ENCODE results near the gene ATAD3C. TPM values are rescaled to one million over a fixed set of nuclear protein-coding genes. Genes with fewer than 3 reads are reported as not detected.

ATAD3C gene
- polyA plus RNA-seq, 1 donor (not counting 4 experiments of a cell fraction or from before 2014, with no cell fraction given), result 0.39 TPM

- no peaks in the 10 kb centered on the region for H3K27me3 ChIP-seq (ENCODE audit: control insufficient read depth, extremely low read depth, insufficient read depth, low read length)
- no peaks in the 10 kb centered on the region for H3K36me3 ChIP-seq (ENCODE audit: control insufficient read depth in 2 of 2, extremely low read depth in 1 of 2, insufficient read depth in 2 of 2, low read length in 2 of 2)
- no peaks in the 10 kb centered on the region for H3K79me2 ChIP-seq (ENCODE audit: control insufficient read depth, insufficient read depth, low read length)
- DNase-seq (ENCODE audit: low read depth, low spot score) (no peak), FAIRE-seq (no peak)
- TF ChIP-seq CTCF (optimal IDR thresholded peaks at IDR 0.05 in 1 of 3, IDR thresholded peaks at IDR 0.05 in 1 of 3, conservative IDR thresholded peaks at IDR 0.05 in 1 of 3; ENCODE audit: extremely low read depth in 1 of 3, insufficient read depth in 2 of 3, low read length in 3 of 3) (no peak), EZH2 (IDR thresholded peaks at IDR 0.05; ENCODE audit: low read length) (no peak)
- H3K9me1 ChIP-seq (ENCODE audit: control insufficient read depth, extremely low read depth, insufficient read depth, low read length), result no peaks in the 10 kb centered on the region
- dilution Hi-C loops (cut with MboI; ENCODE audit: extremely low pct_ligation_motif_present, low sequenced_read_pairs), result no loop called here
- no peak overlapping the region for H3K4me3 ChIP-seq (ENCODE audit: control insufficient read depth in 2 of 3, extremely low read depth in 1 of 3, insufficient read depth in 2 of 3, low read depth in 1 of 3, low read length in 3 of 3)
- no peaks in the 10 kb centered on the region for H3K9me3 ChIP-seq (ENCODE audit: control insufficient read depth, low read depth, low read length)
- H3K27ac ChIP-seq (ENCODE audit: control insufficient read depth, insufficient read depth, low read length), result no peak overlapping the region
- H4K20me1 ChIP-seq (ENCODE audit: control insufficient read depth, extremely low read depth, insufficient read depth, low read length), result no peaks in the 10 kb centered on the region
- H3K4me1 ChIP-seq (ENCODE audit: control insufficient read depth, extremely low read depth, insufficient read depth, low read length), result peaks cover 26% of the 10 kb centered on the region
- H3K4me2 ChIP-seq (ENCODE audit: control insufficient read depth, extremely low read depth, insufficient read depth, low read depth, low read length), result no peak overlapping the region
- H2AFZ ChIP-seq (ENCODE audit: control insufficient read depth, low read length), result no peak overlapping the region
- no peak overlapping the region for H3K9ac ChIP-seq (ENCODE audit: control insufficient read depth, extremely low read depth, insufficient read depth, low read length)
These were observed 18.3 kb upstream of the ATAD3C start for GRCh38 chr1:1430992-1431844.

- Histone ChIP-seq H3K27me3 (ENCODE audit: control insufficient read depth, extremely low read depth, insufficient read depth, low read length) (no peaks in the 10 kb centered on the region), H3K79me2 (ENCODE audit: control insufficient read depth, insufficient read depth, low read length) (no peaks in the 10 kb centered on the region), H3K9me1 (ENCODE audit: control insufficient read depth, extremely low read depth, insufficient read depth, low read length) (no peaks in the 10 kb centered on the region), H3K9ac (ENCODE audit: control insufficient read depth, extremely low read depth, insufficient read depth, low read length) (no peak overlapping the region), H3K36me3 (ENCODE audit: control insufficient read depth in 2 of 2, extremely low read depth in 1 of 2, insufficient read depth in 2 of 2, low read length in 2 of 2) (no peaks in the 10 kb centered on the region), H3K4me1 (ENCODE audit: control insufficient read depth, extremely low read depth, insufficient read depth, low read length) (peaks cover 27% of the 10 kb centered on the region), H3K4me3 (ENCODE audit: control insufficient read depth in 2 of 3, extremely low read depth in 1 of 3, insufficient read depth in 2 of 3, low read depth in 1 of 3, low read length in 3 of 3) (no peak overlapping the region), H3K27ac (ENCODE audit: control insufficient read depth, insufficient read depth, low read length) (no peak overlapping the region), H2AFZ (ENCODE audit: control insufficient read depth, low read length) (no peak overlapping the region), H4K20me1 (ENCODE audit: control insufficient read depth, extremely low read depth, insufficient read depth, low read length) (no peaks in the 10 kb centered on the region), H3K9me3 (ENCODE audit: control insufficient read depth, low read depth, low read length) (no peaks in the 10 kb centered on the region), H3K4me2 (ENCODE audit: control insufficient read depth, extremely low read depth, insufficient read depth, low read depth, low read length) (no peak overlapping the region)
- DNase-seq (ENCODE audit: low read depth, low spot score), result no peak
- FAIRE-seq, result no peak
- TF ChIP-seq EZH2 (IDR thresholded peaks at IDR 0.05; ENCODE audit: low read length) (no peak), CTCF (optimal IDR thresholded peaks at IDR 0.05 in 1 of 3, IDR thresholded peaks at IDR 0.05 in 1 of 3, conservative IDR thresholded peaks at IDR 0.05 in 1 of 3; ENCODE audit: extremely low read depth in 1 of 3, insufficient read depth in 2 of 3, low read length in 3 of 3) (no peak)
- dilution Hi-C loops (cut with MboI; ENCODE audit: extremely low pct_ligation_motif_present, low sequenced_read_pairs), result no loop called here
These were observed 17.6 kb upstream of the ATAD3C start for GRCh38 chr1:1431845-1432273.
